ENCODE data around the gene CFAP77. TPM values are rescaled to one million over a fixed set of nuclear protein-coding genes. Genes with fewer than 3 reads are reported as not detected.

CFAP77 gene
- total RNA-seq, 2 experiments from 2014 or later: not detected

DNA sequence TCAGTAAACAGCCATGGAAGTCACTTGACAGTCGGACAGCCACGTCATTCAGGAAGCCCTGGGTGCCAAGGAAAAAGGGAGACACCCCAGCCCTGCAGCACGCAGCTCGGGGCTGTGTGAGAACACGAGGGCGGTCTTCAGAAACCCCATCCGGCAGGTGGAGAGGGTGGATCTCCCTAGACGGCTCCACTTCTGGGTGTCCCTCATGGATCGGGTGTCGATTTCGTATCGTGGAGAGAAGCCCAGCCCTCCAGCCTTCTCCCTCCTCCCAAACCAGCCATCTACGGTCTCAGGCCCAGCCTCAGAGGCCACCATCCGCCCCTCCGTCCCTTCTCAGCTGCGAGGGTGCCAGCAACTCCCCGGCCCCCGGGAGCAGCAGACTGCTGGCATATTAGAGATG lies 106.9 kb downstream of the CFAP77 start:
- intact Hi-C loops (cut with micrococcal nuclease): no loop called here
- no peak overlapping the region for H3K4me3 Mint-ChIP-seq
- H3K9me3 Mint-ChIP-seq: no peaks in the 10 kb centered on the region
- no peak for DNase-seq
- ChIA-PET POLR2A (no interaction called here), CTCF (interaction anchor here (1.6 kb wide), 1 partner anchor 10 kb away, joined by 4 read pairs; no protein-coding TSS in a partner anchor)
- no peak overlapping the region for H3K27ac Mint-ChIP-seq
- no peaks in the 10 kb centered on the region for H3K4me1 Mint-ChIP-seq (ENCODE audit: low read depth)
- no peaks in the 10 kb centered on the region for H3K36me3 Mint-ChIP-seq
- peaks cover 15% of the 10 kb centered on the region for H3K27me3 Mint-ChIP-seq

- POLR2A ChIA-PET: no interaction called here
Measured at GRCh38 chr9:132517815-132518550, 108.0 kb downstream of the CFAP77 start.

GRCh38 chr9:132518626-132519025 lies 108.6 kb downstream of the CFAP77 start:
- CTCF ChIA-PET: interaction anchor here (1.7 kb wide), 1 partner anchor 10 kb away, joined by 3 read pairs; no protein-coding TSS in a partner anchor
- intact Hi-C loops (cut with micrococcal nuclease): no loop called here
- no peaks in the 10 kb centered on the region for H3K4me1 Mint-ChIP-seq (ENCODE audit: low read depth)

More at GRCh38 chr9:132517815-132518550, 108.0 kb downstream of the CFAP77 start:
- CTCF ChIA-PET: interaction anchor here (1.6 to 1.7 kb wide), 2 partner anchors 10 to 11 kb away, joined by 3 to 4 read pairs; no protein-coding TSS in a partner anchor
- Mint-ChIP-seq H3K27ac (no peak overlapping the region), H3K9me3 (no peaks in the 10 kb centered on the region), H3K4me3 (no peak overlapping the region), H3K36me3 (no peaks in the 10 kb centered on the region), H3K27me3 (peaks cover 15% of the 10 kb centered on the region), H3K4me1 (ENCODE audit: low read depth) (no peaks in the 10 kb centered on the region)
- intact Hi-C loops (cut with micrococcal nuclease): no loop called here
- DNase-seq: no peak

GRCh38 chr9:132519033-132519432 lies 109.0 kb downstream of the CFAP77 start:
- ChIA-PET CTCF (interaction anchor here (1.7 kb wide), 1 partner anchor 11 kb away, joined by 3 read pairs; no protein-coding TSS in a partner anchor), POLR2A (no interaction called here)
- Mint-ChIP-seq H3K27ac (no peak overlapping the region), H3K4me3 (no peak overlapping the region), H3K36me3 (no peaks in the 10 kb centered on the region), H3K9me3 (no peaks in the 10 kb centered on the region), H3K4me1 (ENCODE audit: low read depth) (no peaks in the 10 kb centered on the region), H3K27me3 (peaks cover 15% of the 10 kb centered on the region)
- no peak for DNase-seq
- intact Hi-C loops (cut with micrococcal nuclease): no loop called here

More at GRCh38 chr9:132518626-132519025, 108.6 kb downstream of the CFAP77 start:
- Mint-ChIP-seq H3K27ac (no peak overlapping the region), H3K4me3 (no peak overlapping the region), H3K27me3 (peaks cover 14% of the 10 kb centered on the region), H3K36me3 (no peaks in the 10 kb centered on the region), H3K9me3 (no peaks in the 10 kb centered on the region)
- POLR2A ChIA-PET: no interaction called here
- no peak for DNase-seq

DNA sequence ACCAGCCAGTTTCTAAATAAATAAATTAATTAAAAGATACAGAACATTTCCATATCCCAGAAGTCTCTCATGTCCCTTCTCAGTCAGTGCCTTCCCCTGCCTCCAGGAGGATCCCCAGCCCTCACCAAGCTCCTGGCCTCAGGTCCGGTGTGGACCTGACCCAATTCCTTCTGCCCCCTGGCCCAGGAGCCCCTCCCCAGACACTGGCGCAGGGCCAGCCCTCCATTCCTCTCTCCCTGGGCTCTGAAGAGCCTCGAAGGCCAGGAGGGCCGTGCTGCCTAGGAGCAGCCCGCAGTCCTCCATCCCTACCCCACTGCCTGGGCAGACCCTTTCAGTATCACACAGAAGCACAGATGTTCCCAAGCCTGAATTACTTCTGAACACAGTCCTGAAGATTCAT lies 110.6 kb downstream of the CFAP77 start:
- POLR2A ChIA-PET: no interaction called here
- H3K9me3 Mint-ChIP-seq: no peaks in the 10 kb centered on the region
- no peaks in the 10 kb centered on the region for H3K36me3 Mint-ChIP-seq
- CTCF ChIA-PET: no interaction called here
- H3K4me3 Mint-ChIP-seq: no peak overlapping the region
- DNase-seq: no peak
- peaks cover 16% of the 10 kb centered on the region for H3K27me3 Mint-ChIP-seq
- intact Hi-C loops (cut with micrococcal nuclease): no loop called here
- H3K4me1 Mint-ChIP-seq (ENCODE audit: low read depth): no peaks in the 10 kb centered on the region
- H3K27ac Mint-ChIP-seq: no peak overlapping the region

- POLR2A ChIA-PET: no interaction called here
- intact Hi-C loops (cut with micrococcal nuclease): no loop called here
- Mint-ChIP-seq H3K4me3 (no peak overlapping the region), H3K9me3 (no peaks in the 10 kb centered on the region), H3K36me3 (no peaks in the 10 kb centered on the region), H3K27ac (no peak overlapping the region), H3K27me3 (peaks cover 10% of the 10 kb centered on the region), H3K4me1 (ENCODE audit: low read depth) (no peaks in the 10 kb centered on the region)
- DNase-seq: no peak
- CTCF ChIA-PET: interaction anchor here (1.0 kb wide), 1 partner anchor 72 kb away, joined by 3 read pairs; no protein-coding TSS in a partner anchor
Measured at GRCh38 chr9:132525308-132526023, 115.5 kb downstream of the CFAP77 start.

GRCh38 chr9:132531195-132531594 lies 121.2 kb downstream of the CFAP77 start:
- ChIA-PET CTCF (no interaction called here), POLR2A (interaction anchor here (1.2 kb wide), 1 partner anchor 9 kb away, joined by 3 read pairs; no protein-coding TSS in a partner anchor)
- no peak for DNase-seq
- intact Hi-C loops (cut with micrococcal nuclease): no loop called here
- Mint-ChIP-seq H3K36me3 (no peaks in the 10 kb centered on the region), H3K4me1 (ENCODE audit: low read depth) (no peaks in the 10 kb centered on the region), H3K4me3 (no peak overlapping the region), H3K27me3 (peaks cover 16% of the 10 kb centered on the region), H3K27ac (no peak overlapping the region), H3K9me3 (no peaks in the 10 kb centered on the region)

- intact Hi-C loops (cut with micrococcal nuclease): no loop called here
- peaks cover 3% of the 10 kb centered on the region for H3K9me3 Mint-ChIP-seq
Measured at GRCh38 chr9:132531710-132532570, 121.9 kb downstream of the CFAP77 start.

DNA sequence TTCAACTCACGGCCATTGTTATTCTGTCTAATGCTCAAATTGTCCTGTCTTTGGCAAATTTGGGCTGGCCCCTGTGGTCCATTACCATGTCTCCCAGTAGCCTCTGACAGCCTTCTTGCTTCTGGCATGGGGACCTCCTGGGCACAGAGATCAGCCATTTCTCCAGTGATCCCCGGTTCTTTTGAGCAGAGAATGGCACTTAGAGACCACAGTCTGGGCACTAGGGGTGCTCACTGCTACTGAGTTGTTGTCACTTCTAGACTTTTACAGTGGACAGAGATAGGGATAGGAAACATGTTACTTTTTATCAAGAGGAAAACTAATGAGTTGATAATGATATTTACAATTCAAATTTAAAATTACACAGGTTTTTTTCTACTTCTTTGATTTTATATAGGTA lies 124.8 kb downstream of the CFAP77 start:
- Mint-ChIP-seq H3K27me3 (peaks cover 16% of the 10 kb centered on the region), H3K27ac (no peak overlapping the region), H3K9me3 (peaks cover 3% of the 10 kb centered on the region), H3K4me3 (no peak overlapping the region), H3K36me3 (no peaks in the 10 kb centered on the region), H3K4me1 (ENCODE audit: low read depth) (no peaks in the 10 kb centered on the region)
- DNase-seq: no peak
- intact Hi-C loops (cut with micrococcal nuclease): no loop called here
- CTCF ChIA-PET: no interaction called here
- POLR2A ChIA-PET: no interaction called here

More at GRCh38 chr9:132531710-132532570, 121.9 kb downstream of the CFAP77 start:
- Mint-ChIP-seq H3K27me3 (peaks cover 16% of the 10 kb centered on the region), H3K4me1 (ENCODE audit: low read depth) (no peaks in the 10 kb centered on the region), H3K4me3 (no peak overlapping the region), H3K36me3 (no peaks in the 10 kb centered on the region), H3K27ac (no peak overlapping the region)
- no peak for DNase-seq
- ChIA-PET POLR2A (interaction anchor here (1.2 kb wide), 1 partner anchor 8 kb away, joined by 3 read pairs; no protein-coding TSS in a partner anchor), CTCF (no interaction called here)

DNA sequence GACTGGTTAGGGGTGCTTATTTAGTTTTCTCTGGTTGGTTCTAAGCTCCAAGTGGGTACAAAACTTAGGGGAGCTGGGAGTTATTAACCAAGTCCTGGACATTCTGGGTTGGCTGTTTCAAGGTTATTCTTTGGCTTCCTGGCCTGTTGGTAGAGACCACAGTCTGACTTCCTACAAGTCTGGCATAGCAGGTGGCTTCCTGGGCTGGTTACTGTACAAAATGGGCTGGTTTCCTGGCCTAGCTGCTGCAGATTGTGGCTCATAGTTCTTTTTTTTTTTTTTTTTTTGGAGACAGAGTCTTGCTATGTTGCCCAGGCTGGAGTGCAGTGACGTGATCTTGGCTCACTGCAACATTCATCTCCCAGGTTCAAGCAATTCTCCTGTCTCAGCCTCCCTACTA lies 126.1 kb downstream of the CFAP77 start:
- no peaks in the 10 kb centered on the region for H3K4me1 Mint-ChIP-seq (ENCODE audit: low read depth)
- DNase-seq: no peak
- no peak overlapping the region for H3K27ac Mint-ChIP-seq
- CTCF ChIA-PET: no interaction called here
- no peaks in the 10 kb centered on the region for H3K36me3 Mint-ChIP-seq
- POLR2A ChIA-PET: no interaction called here
- peaks cover 10% of the 10 kb centered on the region for H3K27me3 Mint-ChIP-seq
- no peak overlapping the region for H3K4me3 Mint-ChIP-seq
- peaks cover 3% of the 10 kb centered on the region for H3K9me3 Mint-ChIP-seq
- intact Hi-C loops (cut with micrococcal nuclease): no loop called here

DNA sequence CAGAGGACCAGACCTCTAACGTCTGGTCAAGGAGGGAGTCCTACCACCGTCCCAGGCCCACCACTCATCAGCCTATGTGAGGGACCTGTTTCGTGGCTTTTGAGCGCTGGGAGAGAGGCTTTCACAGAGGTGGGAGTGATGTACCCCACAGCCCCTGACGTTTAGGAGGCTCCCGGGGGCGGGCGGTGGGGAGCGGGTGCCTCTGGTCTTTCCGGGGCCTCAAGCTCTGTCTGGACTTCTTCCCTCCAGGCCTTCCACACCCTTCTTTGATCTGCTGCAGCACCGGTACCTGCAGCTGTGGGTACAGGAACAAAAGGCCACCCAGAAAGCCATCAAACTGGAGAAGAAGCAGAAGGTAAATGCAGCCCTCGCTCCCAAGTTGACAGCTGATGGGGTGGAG lies 127.3 kb downstream of the CFAP77 start:
- Mint-ChIP-seq H3K27ac (no peak overlapping the region), H3K4me3 (no peak overlapping the region), H3K27me3 (no peaks in the 10 kb centered on the region), H3K4me1 (ENCODE audit: low read depth) (no peaks in the 10 kb centered on the region), H3K9me3 (peaks cover 3% of the 10 kb centered on the region), H3K36me3 (no peaks in the 10 kb centered on the region)
- DNase-seq: no peak
- ChIA-PET POLR2A (no interaction called here), CTCF (no interaction called here)
- intact Hi-C loops (cut with micrococcal nuclease): no loop called here

DNA sequence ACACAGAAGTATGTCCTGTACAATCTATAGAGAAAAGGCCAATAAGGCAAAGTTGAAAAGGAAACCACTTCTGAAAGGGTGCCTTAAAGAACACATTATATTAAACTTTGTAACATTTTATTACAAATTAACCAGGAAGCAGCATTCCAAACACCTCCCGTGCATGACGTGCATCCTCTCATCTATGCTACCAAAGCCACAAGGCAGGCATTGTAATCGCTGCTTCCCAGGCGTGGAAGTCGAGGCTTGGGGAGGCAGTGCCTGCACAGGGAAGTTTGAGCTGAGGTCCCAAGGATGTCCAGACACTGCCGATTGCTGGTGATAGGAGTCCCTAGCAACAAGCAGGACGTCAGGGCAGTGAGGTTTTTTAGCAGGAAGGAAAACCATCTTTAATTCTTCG lies 128.1 kb downstream of the CFAP77 start:
- ChIA-PET CTCF (no interaction called here), POLR2A (no interaction called here)
- no peaks in the 10 kb centered on the region for H3K36me3 Mint-ChIP-seq
- H3K27ac Mint-ChIP-seq: no peak overlapping the region
- H3K4me1 Mint-ChIP-seq (ENCODE audit: low read depth): no peaks in the 10 kb centered on the region
- peaks cover 3% of the 10 kb centered on the region for H3K9me3 Mint-ChIP-seq
- no peak for DNase-seq
- intact Hi-C loops (cut with micrococcal nuclease): no loop called here
- H3K4me3 Mint-ChIP-seq: no peak overlapping the region
- H3K27me3 Mint-ChIP-seq: no peaks in the 10 kb centered on the region

All from activated CD4-positive, alpha-beta memory T cell treated with anti-CD3 and anti-CD28 coated beads for 36 hours (primary cell).